HG03469 (cell line): Measurements from ENCODE around the gene BLTP2.
"Not testable (repeated sequence)": the region's sequence is repeated elsewhere in the genome, so short reads cannot be mapped to it uniquely, and the experiment has no call there.

Source experiments
- ATAC-seq: cut with Tn5 transposase; IDR thresholded peaks from one replicate; pipeline ENCODE4 v1.9.1; 2021; ENCODE audit warnings: mild to moderate bottlenecking, moderate library complexity, moderate number of reproducible peaks; ENCODE audit not compliant: unreplicated experiment

The BLTP2 gene

DNA sequence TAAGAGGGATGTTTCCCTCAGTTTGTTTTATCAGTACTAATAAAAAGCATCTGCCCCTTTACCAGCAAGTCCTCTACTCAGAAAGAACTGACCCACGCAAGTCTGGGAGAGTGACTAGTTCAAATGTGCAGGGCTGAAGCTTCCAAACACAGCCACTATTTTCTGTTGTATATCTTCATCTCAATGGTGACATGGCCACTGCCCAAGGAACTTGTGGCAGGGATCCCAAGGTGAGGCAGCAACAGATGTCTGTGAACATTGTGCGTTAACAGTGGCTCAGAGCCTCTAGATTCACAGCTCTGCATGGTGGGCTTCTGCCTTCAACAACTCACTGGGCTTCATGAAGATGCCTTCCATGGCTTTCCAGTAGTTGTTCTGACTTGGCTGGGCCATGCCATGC is 3.7 kb upstream of the BLTP2 start:
- no peak for ATAC-seq

- no peak for ATAC-seq
Observed at GRCh38 chr17:28646039-28646754, 1.2 kb upstream of the BLTP2 start.

- no peak for ATAC-seq
Observed at GRCh38 chr17:28645576-28645939, 600 bp upstream of the BLTP2 start.

DNA sequence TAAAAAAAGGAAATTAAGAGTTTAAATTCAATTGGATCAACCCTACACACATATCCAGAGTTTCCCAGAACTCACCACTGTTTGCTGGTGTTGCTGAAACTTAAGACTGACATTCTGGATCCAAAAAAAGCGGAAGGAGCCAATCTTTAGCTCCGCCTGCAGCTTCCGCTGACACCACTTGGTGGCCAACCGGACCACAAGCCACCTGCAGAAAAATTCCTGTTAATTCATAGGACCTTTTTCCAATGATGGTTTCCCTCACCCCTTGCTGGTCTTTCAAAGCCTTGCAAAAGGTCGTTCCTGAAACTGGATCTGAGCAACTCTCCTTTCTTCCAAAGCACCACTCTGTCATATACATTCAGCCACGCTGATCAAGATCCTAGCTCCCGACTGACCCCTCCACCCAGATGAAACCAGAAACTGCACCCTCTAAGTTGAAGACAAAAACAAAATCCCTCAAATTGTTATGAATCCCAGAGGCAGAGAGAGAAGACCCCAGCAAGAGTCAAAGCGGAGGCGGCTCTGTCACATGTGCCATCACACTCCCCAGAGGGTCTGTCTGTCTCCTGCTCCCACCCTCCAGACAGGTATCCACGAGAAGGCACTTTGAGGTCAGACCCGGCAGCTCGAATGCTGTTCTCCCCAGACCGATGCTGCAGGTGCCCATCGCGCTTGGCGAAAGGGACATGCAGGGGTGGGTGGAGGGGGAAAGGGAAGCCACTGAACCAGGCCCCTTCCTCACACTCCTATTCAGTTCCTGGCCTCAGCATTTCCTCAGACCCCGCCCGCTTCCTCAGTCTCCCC is 773 bp downstream of the BLTP2 start:
- no peak for ATAC-seq

DNA sequence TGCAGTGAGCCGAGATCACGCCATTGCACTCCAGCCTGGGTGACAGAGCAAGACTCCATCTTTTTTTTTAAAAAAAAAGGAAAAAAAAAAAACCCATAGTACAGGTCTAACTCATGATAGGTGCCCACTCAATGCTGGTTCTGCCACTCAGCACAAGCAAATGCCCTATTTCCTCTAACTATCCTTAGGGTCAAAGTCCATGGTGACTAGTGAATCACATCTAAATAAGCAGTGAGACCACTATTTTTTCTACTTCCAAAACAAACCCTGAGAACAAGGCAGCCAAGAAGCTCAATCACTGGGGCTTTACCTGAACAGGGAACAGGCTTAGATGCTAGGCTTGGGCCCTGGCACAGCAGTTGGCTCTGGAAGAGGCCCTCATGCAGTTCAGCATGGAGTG is 3.4 kb downstream of the BLTP2 start:
- no peak for ATAC-seq

GRCh38 chr17:28635506-28635905 is 9.5 kb downstream of the BLTP2 start:
- no peak for ATAC-seq

GRCh38 chr17:28634206-28634865 is 10.6 kb downstream of the BLTP2 start:
- no peak for ATAC-seq

DNA sequence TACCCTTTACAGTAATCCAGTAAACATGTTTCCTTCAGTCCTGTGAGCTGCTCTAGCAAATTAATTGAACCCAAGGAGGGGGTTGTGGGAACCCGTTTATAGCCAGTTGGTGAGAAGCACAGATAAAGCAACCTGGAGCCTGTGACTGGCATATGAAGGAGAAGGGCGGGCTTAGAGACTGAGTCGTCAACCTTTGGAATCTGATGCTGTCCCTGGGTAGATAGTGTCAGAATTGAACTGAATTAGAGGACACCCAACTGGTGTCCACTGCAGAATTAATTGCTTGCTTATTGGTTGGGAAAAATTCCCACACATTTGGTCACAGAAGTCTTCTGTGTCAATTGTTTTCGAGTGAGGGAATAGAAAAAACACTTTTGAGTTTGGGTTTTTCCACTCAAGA is 18.1 kb downstream of the BLTP2 start:
- ATAC-seq: no peak

DNA sequence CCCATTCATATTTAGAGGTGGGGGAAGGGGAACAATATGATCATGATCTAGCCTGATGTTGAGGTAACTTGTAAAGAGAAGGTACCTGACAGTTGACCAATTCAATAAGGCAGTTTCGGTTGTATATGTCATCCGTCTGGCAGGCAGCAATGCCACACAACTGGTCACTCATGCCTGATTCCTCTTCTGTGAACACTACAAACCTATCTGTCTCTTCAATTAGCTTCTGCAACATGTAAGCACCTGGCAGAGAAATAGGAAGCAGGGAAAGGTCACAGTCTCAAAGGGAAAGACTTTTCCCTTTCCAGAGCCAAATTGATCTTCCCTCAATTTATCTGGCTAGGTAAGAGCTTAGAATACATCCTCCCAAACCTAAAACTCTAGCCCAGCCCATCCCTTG is 20.8 kb downstream of the BLTP2 start:
- ATAC-seq: no peak

- no peak for ATAC-seq
Observed at GRCh38 chr17:28623696-28624095, 21.3 kb downstream of the BLTP2 start.

- no peak for ATAC-seq
Observed at GRCh38 chr17:28622186-28622585, 22.8 kb downstream of the BLTP2 start.

- no peak for ATAC-seq
Observed at GRCh38 chr17:28620010-28620409, 24.9 kb downstream of the BLTP2 start.

DNA sequence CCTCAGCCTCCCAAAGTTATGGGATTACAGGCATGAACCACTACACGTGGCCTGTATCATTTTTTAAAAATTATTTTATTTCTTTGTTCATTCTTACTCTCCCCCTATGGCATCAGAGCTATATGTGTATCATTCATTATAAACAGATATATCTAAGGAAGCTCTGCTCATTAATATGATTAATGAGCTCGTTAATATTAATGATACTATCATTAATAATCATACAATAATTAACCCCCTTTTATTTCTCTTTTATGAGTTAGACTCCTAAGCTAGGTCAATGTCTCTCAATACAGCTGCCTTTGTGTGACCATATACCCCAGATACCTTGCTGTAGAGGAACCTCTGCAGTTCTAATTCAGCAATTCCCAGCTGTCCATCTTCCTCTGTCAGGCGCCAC is 26.5 kb downstream of the BLTP2 start:
- ATAC-seq: no peak

DNA sequence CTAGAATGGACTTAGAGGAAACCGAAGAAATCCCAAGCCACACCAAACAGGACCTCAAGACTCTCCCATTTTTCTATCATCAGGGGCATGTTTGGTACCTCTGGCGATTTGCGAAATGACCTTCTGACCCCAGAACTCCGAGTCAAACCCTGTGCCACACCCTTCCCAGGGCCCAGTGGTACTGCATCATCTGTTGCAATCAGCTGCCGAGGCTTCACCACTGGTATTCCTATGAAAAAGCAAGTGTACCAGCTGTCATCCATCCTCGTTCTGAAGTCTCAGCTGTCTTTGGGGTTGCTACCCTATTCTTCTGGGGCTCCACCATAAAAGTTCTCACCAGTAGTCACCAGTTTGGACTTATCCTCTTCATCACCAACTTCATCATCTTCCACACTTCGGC is 28.7 kb downstream of the BLTP2 start:
- ATAC-seq: no peak

DNA sequence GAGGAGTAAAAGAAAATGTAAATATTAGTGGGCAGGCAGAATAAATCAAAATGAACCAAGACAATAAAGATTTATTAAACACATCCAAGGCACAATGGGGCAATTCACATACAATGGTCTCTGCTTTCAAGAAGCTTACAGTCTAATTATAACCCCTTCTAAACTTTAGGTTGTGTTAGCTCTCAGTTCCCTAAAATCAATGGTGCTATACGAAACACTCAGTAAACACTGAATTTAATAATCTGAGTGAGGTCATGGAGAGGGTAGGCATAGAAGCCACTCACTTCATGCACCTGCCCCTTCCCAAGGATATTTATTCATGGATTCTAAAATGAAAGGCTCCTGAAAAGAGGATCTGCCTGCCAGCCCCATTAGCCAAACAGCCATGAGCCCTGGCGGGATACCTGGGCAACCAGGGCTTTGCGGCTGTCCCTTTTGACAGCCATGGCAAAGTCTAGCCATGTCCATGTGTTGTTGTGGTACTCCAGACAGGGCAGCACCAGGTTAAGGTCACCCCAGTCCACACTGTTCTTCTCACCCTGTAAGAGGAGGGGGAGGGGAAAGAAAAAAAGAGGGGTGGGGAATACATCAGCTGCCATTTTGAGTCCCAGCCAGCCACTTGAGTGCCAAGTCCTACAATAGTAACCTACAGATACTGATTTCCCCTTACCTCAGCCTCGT is 29.6 kb downstream of the BLTP2 start:
- no peak for ATAC-seq

DNA sequence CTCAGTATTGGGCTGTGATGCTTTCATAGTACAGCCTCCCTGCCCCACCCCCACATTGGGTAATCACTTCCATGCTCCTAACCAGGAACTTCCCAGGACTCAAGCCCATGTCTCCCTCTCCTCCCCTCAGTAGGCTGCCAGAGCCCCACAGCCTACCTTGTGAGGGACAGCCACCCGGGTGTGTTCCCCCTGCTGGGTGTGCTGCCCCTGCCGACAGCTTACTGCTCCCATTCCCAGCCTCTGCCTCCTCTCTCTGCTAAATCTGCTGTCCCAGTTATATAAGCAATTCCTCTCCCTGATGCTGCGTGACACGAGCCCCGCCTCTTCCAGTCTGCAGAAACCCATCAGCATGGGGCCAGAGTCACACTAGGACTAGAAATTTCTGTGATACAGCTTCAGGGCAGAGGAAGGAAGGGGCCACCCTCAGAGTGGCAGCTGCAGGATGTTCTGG is 31.0 kb downstream of the BLTP2 start, which contains the start of gene RSKR:
RSKR (minus strand) TSS at position 255 of the 451 bp plus-strand sequence; CDS start at position 231, 24 bp downstream.
- no peak for ATAC-seq

DNA sequence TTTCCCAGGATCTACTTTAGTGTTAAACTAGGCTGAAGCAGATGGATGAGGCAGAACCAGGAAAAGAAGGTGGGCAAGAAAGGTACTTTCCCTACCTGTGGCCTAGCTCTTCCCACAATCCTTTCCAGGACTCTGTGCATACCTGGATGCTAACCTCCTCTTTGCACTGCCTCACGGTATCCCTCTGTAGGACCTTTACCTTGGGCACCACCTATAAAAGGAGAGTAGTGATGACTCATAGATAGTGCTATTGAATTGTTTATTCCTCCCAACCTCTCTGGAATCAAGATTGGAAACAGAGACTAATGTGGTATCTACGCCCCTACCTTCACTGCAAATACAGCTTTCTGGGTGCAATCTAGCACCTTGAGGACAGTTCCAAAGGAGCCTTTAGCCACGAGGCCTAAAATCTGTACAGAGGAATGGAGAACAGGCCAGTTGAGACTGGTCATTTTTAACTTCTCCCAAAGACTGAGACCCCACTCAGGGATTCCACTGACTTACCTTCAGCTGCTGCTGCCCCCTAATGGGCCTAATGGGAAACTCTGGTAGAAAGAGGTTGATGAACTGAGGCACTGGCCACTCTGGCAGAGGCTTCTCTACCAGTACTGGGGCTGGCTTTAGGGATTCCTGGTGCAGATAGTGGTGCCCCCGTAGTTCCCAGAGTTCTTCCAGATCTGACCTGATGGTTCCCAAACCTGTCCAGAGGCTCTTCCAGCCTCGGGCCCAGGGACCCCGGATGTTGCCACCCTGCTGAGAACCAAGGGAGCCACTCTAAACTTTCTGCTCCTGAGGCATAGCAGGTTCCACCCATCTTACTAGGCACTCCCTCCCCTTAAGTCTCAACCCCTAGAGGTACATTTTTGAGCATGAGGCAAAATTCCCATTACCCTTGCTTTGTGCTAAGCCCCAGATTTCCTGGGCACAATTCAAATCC is 31.8 kb downstream of the BLTP2 start:
- no peak for ATAC-seq

DNA sequence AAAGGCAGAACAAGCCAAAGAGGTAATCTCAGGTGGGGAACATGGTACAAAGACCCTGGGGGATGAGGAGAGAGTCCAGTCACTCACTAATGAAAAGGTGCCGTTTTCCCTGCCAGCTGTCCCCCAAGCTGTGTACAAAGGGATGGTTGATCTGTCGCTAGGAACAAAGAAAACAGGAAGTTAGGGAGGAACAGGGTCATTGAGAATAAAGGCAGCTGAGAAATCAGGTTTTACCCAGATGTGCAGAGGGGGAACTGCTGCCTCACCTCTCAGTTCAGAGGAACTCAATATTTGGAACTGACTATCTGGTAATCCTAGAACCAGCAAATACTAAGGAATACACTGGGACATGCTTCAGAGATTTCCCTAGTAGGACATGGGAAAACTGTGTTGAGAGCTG is 32.4 kb downstream of the BLTP2 start:
- ATAC-seq: no peak

GRCh38 chr17:28610376-28610775 is 34.6 kb downstream of the BLTP2 start:
- ATAC-seq: no peak

DNA sequence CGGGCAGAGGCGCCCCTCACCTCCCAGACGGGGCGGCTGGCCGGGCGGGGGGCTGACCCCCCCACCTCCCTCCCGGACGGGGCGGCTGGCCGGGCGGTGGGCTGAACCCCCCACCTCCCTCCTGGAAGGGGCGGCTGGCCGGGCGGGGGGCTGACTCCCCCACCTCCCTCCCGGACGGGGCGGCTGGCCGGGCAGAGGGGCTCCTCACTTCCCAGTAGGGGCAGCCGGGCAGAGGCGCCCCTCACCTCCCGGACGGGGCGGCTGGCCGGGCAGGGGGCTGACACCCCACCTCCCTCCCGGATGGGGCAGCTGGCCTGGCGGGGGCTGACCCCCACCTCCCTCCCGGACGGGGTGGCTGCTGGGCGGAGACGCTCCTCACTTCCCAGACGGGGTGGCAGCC is 40.9 kb downstream of the BLTP2 start:
- ATAC-seq: not testable (repeated sequence)
